Uterus (tissue), 2 donors: Measurements from ENCODE around the gene LRRC28.

Experiments
- CTCF ChIP-seq, 4 experiments: fragments of 200-600 bp in 2 of 4; fragments of 450-650 bp in 2 of 4; sonication (generic) in 2 of 4; IDR thresholded peaks; one replicate each; pipeline ENCODE4 v1.5.1; 2016 to 2019; ENCODE audit warnings: antibody characterized with exemption in 4 of 4, mild to moderate bottlenecking in 2 of 4, moderate library complexity in 1 of 4
- POLR2A ChIP-seq, 2 donors: fragments of 450-650 bp; IDR thresholded peaks; one replicate each; pipeline ENCODE4 v1.6.1; 2016; ENCODE audit warnings: antibody characterized with exemption in 2 of 2, mild to moderate bottlenecking in 1 of 2, moderate library complexity in 1 of 2

- TF ChIP-seq CTCF (IDR thresholded peaks at IDR 0.05) (no peak), POLR2A (IDR thresholded peaks at IDR 0.05) (no peak)
Measured at GRCh38 chr15:99430881-99431401, 179.7 kb downstream of the LRRC28 start.
